HCT116 (cell line): ENCODE data around the gene CMIP. TPM values are rescaled to one million over a fixed set of nuclear protein-coding genes. Genes with fewer than 3 reads are reported as not detected.

Experiments used
- ATAC-seq: fragments of 200-7000 bp; cut with Tn5 transposase; 2 replicates; pipeline ENCODE4 v1.9.1; 2020; ENCODE audit warnings: mild to moderate bottlenecking, moderate library complexity
- BruUV-seq: library from RNA; stranded (reverse); fragments of 400-500 nt; replicated peaks from 2 replicates; lab custom pipeline; 2021; lab: Mats Ljungman, UMichigan
- CTCF ChIA-PET: fragments of 300-600 bp; sonication (Branson Sonifier 250); formaldehyde crosslinking; loops from one replicate; lab custom pipeline; 2021; ENCODE audit warnings: antibody characterized with exemption; lab: Charles Lee
- POLR2A ChIA-PET: fragments of 300-600, 350-600 bp; sonication (Branson Sonifier 250); formaldehyde crosslinking; loops from one replicate; lab custom pipeline; 2021; ENCODE audit warnings: antibody characterized with exemption; lab: Charles Lee
- RAD21 ChIA-PET, 2 experiments: fragments of 300-600 bp; sonication (Branson Sonifier 250); formaldehyde crosslinking; loops; one replicate each; lab custom pipeline; 2023; ENCODE audit warnings: low total read pairs in 2 of 2; ENCODE audit not compliant: uncharacterized antibody in 2 of 2, unreplicated experiment in 2 of 2, low non-redundant PET in 1 of 2; lab: Charles Lee
- DNase-seq: peaks from one replicate; pipeline ENCODE4 v3.0.0-alpha.2; 2010; ENCODE audit warnings: low read depth, low spot score
- H2AFZ ChIP-seq: fragments of 200-600 bp; shearing (Covaris generic), sonication (generic); 2 replicates; pipeline ENCODE4 v1.6.1; 2017; ENCODE audit warnings: low read depth, mixed run types, mixed read lengths, antibody characterized with exemption, low read length; ENCODE audit not compliant: poor library complexity, severe bottlenecking
- H3K27ac ChIP-seq: 2 replicates; pipeline ENCODE4 v1.5.1; 2012; ENCODE audit warnings: low read depth, low read length
- H3K27me3 ChIP-seq: fragments of 200-600 bp; sonication (generic); 2 replicates; pipeline ENCODE4 v1.6.1; 2016; ENCODE audit warnings: mixed run types, low read length, mixed read lengths; ENCODE audit not compliant: insufficient read depth
- H3K36me3 ChIP-seq, 2 experiments: fragments of 200-500 bp in 1 of 2; fragments of 200-600 bp in 1 of 2; sonication (Bioruptor generic) in 1 of 2; sonication (generic) in 1 of 2; 2 replicates each; pipeline versions ENCODE4 v1.5.1 to v1.6.1; 2014 to 2016; ENCODE audit warnings: low read length in 2 of 2, inconsistent platforms in 1 of 2, mixed read lengths in 1 of 2, mixed run types in 1 of 2; ENCODE audit not compliant: insufficient read depth in 2 of 2, control insufficient read depth in 1 of 2
- H3K4me1 ChIP-seq, 2 experiments: fragments of 200-600 bp in 1 of 2; sonication (generic) in 1 of 2; 2 replicates each; pipeline versions ENCODE4 v1.5.1 to v1.6.1; 2012 to 2017; ENCODE audit warnings: low read length in 2 of 2, inconsistent platforms in 1 of 2, mild to moderate bottlenecking in 1 of 2, mixed read lengths in 1 of 2, mixed run types in 1 of 2, moderate library complexity in 1 of 2; ENCODE audit not compliant: insufficient read depth in 2 of 2, control insufficient read depth in 1 of 2
- H3K4me2 ChIP-seq: fragments of 200-600 bp; sonication (generic); 2 replicates; pipeline ENCODE4 v1.6.1; 2017; ENCODE audit warnings: mixed run types, low read length, mixed read lengths
- H3K4me3 ChIP-seq, 2 experiments: fragments of 200-600 bp in 1 of 2; sonication (generic) in 1 of 2; replicated peaks in 1 of 2; 2 replicates each; pipeline ENCODE4 v1.5.1; 2011 to 2016; ENCODE audit warnings: low read length in 2 of 2, control low read depth in 1 of 2, low read depth in 1 of 2, mild to moderate bottlenecking in 1 of 2, mixed read lengths in 1 of 2, mixed run types in 1 of 2
- H3K79me2 ChIP-seq: fragments of 200-600 bp; sonication (generic); 2 replicates; pipeline ENCODE4 v1.6.1; 2017; ENCODE audit warnings: mild to moderate bottlenecking, mixed run types, low read length, moderate library complexity, mixed read lengths; ENCODE audit not compliant: insufficient read depth
- H3K9ac ChIP-seq: fragments of 200-600 bp; sonication (generic); 2 replicates; pipeline ENCODE4 v1.6.1; 2016; ENCODE audit warnings: low read length, mixed read lengths
- H3K9me2 ChIP-seq: fragments of 200-600 bp; sonication (generic), shearing (Covaris generic); 2 replicates; pipeline ENCODE4 v1.6.1; 2017; ENCODE audit warnings: mixed run types, mild to moderate bottlenecking, moderate library complexity; ENCODE audit not compliant: insufficient read depth
- H3K9me3 ChIP-seq, 2 experiments: fragments of 200-500 bp in 1 of 2; fragments of 200-600 bp in 1 of 2; sonication (Bioruptor generic) in 1 of 2; sonication (generic) in 1 of 2; 2 replicates each; pipeline ENCODE4 v1.6.1; 2014 to 2017; ENCODE audit warnings: low read length in 2 of 2, mixed read lengths in 2 of 2, inconsistent platforms in 1 of 2, low read depth in 1 of 2, mild to moderate bottlenecking in 1 of 2, mixed run types in 1 of 2, moderate library complexity in 1 of 2; ENCODE audit not compliant: control insufficient read depth in 1 of 2, insufficient read depth in 1 of 2
- H4K20me1 ChIP-seq: fragments of 200-600 bp; sonication (generic), shearing (Covaris generic); 2 replicates; pipeline ENCODE4 v1.6.1; 2017; ENCODE audit warnings: mixed run types, mild to moderate bottlenecking, moderate library complexity; ENCODE audit not compliant: insufficient read depth
- CBX3 ChIP-seq: IDR thresholded peaks from 2 replicates; pipeline ENCODE4 v1.6.1; 2012; ENCODE audit warnings: low read depth
- CEBPB ChIP-seq: IDR thresholded peaks from 2 replicates; pipeline ENCODE4 v1.6.1; 2012; ENCODE audit warnings: low read depth
- EGR1 ChIP-seq: IDR thresholded peaks from 2 replicates; pipeline ENCODE4 v1.6.1; 2012; ENCODE audit warnings: low read depth
- ELF1 ChIP-seq: IDR thresholded peaks from 2 replicates; pipeline ENCODE4 v1.6.1; 2012; ENCODE audit warnings: low read depth, borderline replicate concordance
- EZH2 ChIP-seq: fragments of 200-600 bp; sonication (generic); IDR thresholded peaks from 2 replicates; pipeline ENCODE4 v1.6.1; 2017; ENCODE audit warnings: antibody characterized with exemption, mixed run types
- JUND ChIP-seq: IDR thresholded peaks from 2 replicates; pipeline ENCODE4 v1.6.1; 2012
- SIN3A ChIP-seq: IDR thresholded peaks from 2 replicates; pipeline ENCODE4 v1.6.1; 2012; ENCODE audit warnings: low read depth
- SP1 ChIP-seq: IDR thresholded peaks from 2 replicates; pipeline ENCODE4 v1.6.1; 2012; ENCODE audit warnings: low read depth
- SRF ChIP-seq: IDR thresholded peaks from 2 replicates; pipeline ENCODE4 v1.6.1; 2012; ENCODE audit warnings: low read depth
- TCF7L2 ChIP-seq: IDR thresholded peaks from 2 replicates; pipeline ENCODE4 v1.7.0; 2011; ENCODE audit warnings: borderline replicate concordance, inconsistent platforms; ENCODE audit not compliant: insufficient read depth, insufficient read length; ENCODE audit errors: extremely low read depth
- YY1 ChIP-seq: IDR thresholded peaks from 2 replicates; pipeline ENCODE4 v1.6.1; 2011; ENCODE audit warnings: low read length, low read depth, moderate library complexity, mild to moderate bottlenecking; ENCODE audit not compliant: insufficient replicate concordance; ENCODE audit errors: extremely low read depth
- ZFX ChIP-seq: fragments of 450-650 bp; IDR thresholded peaks from 2 replicates; pipeline ENCODE4 v1.6.1; 2017
- ZNF274 ChIP-seq: fragments of 200-500 bp; sonication (Bioruptor generic); IDR thresholded peaks from 2 replicates; pipeline ENCODE4 v1.6.1; 2014; ENCODE audit warnings: mild to moderate bottlenecking, low read depth, low read length, inconsistent platforms
- intact Hi-C: fragments of 100-400 bp; cut with micrococcal nuclease; formaldehyde crosslinking; loops from 2 replicates; pipeline ENCODE4 v1.10.0; 2022
- total RNA-seq: library from RNA; stranded (reverse); gene quantifications from one replicate; pipeline ENCODE4 v1.2.1, GENCODE V29; 2021; ENCODE audit not compliant: unreplicated experiment
- TF ChIP-seq, protein P1 (sequence below): IDR thresholded peaks from 2 replicates; pipeline ENCODE4 v1.6.1; 2011; ENCODE audit warnings: mild to moderate bottlenecking, low read length, moderate library complexity; ENCODE audit not compliant: insufficient replicate concordance; ENCODE audit errors: extremely low read depth
- TF ChIP-seq, protein P2 (sequence below): IDR thresholded peaks from 2 replicates; pipeline ENCODE4 v1.6.1; 2012
- TF ChIP-seq, protein P3 (sequence below): IDR thresholded peaks from 2 replicates; pipeline ENCODE4 v1.6.1; 2012; ENCODE audit warnings: low read depth
- TF ChIP-seq, protein P4 (sequence below), 3 experiments: fragments of 200-600 bp in 1 of 3; sonication (generic) in 1 of 3; IDR thresholded peaks in 2 of 3; conservative IDR thresholded peaks in 1 of 3; 2 replicates each; pipeline ENCODE4 v1.5.1; 2012 to 2017; ENCODE audit warnings: low read depth in 2 of 3, low read length in 2 of 3, antibody characterized with exemption in 1 of 3, borderline replicate concordance in 1 of 3, control low read depth in 1 of 3, mild to moderate bottlenecking in 1 of 3, mixed read lengths in 1 of 3, mixed run types in 1 of 3, moderate library complexity in 1 of 3; ENCODE audit not compliant: insufficient read depth in 1 of 3

CMIP gene
- total RNA-seq, 1 experiment from 2014 or later, result 64.6 TPM

DNA sequence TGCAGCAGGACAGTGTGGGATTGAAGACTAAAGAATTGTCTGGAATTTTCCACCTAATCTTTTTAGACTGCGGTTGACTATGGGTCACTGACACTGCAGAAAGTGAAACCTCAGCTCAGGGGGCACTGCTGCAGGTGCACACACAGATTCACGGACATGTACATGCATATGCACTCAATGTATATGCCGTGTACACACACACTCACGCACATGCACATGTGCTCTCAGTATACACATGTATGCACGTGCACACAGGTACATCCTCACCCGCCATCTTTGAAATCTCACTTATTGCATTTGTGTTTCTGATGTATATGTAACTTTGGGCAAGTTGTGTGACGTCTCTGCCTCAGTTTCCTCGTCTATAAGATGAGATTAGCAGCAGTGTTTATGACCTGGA is 27.3 kb downstream of the CMIP start:
- Histone ChIP-seq H3K4me3 (no peak overlapping the region), H2AFZ (no peak overlapping the region), H3K79me2 (peaks cover 98% of the 10 kb centered on the region), H3K4me1 (no peaks in the 10 kb centered on the region), H3K27ac (no peak overlapping the region), H3K27me3 (no peaks in the 10 kb centered on the region), H3K9ac (no peak overlapping the region), H3K9me3 (no peaks in the 10 kb centered on the region), H3K36me3 (peaks cover 2 to 16% of the 10 kb centered on the region in 2 experiments; a peak in 2 of 4 replicates), H4K20me1 (peaks cover 13% of the 10 kb centered on the region; the same call in 1 of the 2 replicates), H3K9me2 (no peaks in the 10 kb centered on the region), H3K4me2 (no peak overlapping the region)
- BruUV-seq, result no TSS peak
- DNase-seq (no peak), ATAC-seq (no peak)
- ChIA-PET RAD21 (no interaction called here), POLR2A (no interaction called here), CTCF (no interaction called here)
- intact Hi-C loops, result no loop called here
- TF ChIP-seq SIN3A (no peak), EZH2 (no peak), CEBPB (no peak), ELF1 (no peak), ZFX (no peak), ZNF274 (no peak), YY1 (no peak), EGR1 (no peak), JUND (no peak), CBX3 (no peak), SRF (no peak), TCF7L2 (no peak), SP1 (no peak)
- TF ChIP-seq, protein P1, sequence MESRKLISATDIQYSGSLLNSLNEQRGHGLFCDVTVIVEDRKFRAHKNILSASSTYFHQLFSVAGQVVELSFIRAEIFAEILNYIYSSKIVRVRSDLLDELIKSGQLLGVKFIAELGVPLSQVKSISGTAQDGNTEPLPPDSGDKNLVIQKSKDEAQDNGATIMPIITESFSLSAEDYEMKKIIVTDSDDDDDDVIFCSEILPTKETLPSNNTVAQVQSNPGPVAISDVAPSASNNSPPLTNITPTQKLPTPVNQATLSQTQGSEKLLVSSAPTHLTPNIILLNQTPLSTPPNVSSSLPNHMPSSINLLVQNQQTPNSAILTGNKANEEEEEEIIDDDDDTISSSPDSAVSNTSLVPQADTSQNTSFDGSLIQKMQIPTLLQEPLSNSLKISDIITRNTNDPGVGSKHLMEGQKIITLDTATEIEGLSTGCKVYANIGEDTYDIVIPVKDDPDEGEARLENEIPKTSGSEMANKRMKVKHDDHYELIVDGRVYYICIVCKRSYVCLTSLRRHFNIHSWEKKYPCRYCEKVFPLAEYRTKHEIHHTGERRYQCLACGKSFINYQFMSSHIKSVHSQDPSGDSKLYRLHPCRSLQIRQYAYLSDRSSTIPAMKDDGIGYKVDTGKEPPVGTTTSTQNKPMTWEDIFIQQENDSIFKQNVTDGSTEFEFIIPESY, result no peak
- TF ChIP-seq, protein P2, sequence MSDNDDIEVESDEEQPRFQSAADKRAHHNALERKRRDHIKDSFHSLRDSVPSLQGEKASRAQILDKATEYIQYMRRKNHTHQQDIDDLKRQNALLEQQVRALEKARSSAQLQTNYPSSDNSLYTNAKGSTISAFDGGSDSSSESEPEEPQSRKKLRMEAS, result no peak
- TF ChIP-seq, protein P3, sequence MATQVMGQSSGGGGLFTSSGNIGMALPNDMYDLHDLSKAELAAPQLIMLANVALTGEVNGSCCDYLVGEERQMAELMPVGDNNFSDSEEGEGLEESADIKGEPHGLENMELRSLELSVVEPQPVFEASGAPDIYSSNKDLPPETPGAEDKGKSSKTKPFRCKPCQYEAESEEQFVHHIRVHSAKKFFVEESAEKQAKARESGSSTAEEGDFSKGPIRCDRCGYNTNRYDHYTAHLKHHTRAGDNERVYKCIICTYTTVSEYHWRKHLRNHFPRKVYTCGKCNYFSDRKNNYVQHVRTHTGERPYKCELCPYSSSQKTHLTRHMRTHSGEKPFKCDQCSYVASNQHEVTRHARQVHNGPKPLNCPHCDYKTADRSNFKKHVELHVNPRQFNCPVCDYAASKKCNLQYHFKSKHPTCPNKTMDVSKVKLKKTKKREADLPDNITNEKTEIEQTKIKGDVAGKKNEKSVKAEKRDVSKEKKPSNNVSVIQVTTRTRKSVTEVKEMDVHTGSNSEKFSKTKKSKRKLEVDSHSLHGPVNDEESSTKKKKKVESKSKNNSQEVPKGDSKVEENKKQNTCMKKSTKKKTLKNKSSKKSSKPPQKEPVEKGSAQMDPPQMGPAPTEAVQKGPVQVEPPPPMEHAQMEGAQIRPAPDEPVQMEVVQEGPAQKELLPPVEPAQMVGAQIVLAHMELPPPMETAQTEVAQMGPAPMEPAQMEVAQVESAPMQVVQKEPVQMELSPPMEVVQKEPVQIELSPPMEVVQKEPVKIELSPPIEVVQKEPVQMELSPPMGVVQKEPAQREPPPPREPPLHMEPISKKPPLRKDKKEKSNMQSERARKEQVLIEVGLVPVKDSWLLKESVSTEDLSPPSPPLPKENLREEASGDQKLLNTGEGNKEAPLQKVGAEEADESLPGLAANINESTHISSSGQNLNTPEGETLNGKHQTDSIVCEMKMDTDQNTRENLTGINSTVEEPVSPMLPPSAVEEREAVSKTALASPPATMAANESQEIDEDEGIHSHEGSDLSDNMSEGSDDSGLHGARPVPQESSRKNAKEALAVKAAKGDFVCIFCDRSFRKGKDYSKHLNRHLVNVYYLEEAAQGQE, result no peak
- TF ChIP-seq, protein P4, sequence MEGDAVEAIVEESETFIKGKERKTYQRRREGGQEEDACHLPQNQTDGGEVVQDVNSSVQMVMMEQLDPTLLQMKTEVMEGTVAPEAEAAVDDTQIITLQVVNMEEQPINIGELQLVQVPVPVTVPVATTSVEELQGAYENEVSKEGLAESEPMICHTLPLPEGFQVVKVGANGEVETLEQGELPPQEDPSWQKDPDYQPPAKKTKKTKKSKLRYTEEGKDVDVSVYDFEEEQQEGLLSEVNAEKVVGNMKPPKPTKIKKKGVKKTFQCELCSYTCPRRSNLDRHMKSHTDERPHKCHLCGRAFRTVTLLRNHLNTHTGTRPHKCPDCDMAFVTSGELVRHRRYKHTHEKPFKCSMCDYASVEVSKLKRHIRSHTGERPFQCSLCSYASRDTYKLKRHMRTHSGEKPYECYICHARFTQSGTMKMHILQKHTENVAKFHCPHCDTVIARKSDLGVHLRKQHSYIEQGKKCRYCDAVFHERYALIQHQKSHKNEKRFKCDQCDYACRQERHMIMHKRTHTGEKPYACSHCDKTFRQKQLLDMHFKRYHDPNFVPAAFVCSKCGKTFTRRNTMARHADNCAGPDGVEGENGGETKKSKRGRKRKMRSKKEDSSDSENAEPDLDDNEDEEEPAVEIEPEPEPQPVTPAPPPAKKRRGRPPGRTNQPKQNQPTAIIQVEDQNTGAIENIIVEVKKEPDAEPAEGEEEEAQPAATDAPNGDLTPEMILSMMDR (IDR thresholded peaks at IDR 0.05 in 2 of 3, conservative IDR thresholded peaks at IDR 0.05 in 1 of 3; ENCODE audit: borderline replicate concordance in 1 of 3, insufficient read depth in 1 of 3, low read depth in 2 of 3, low read length in 2 of 3), result no peak
